ENCODE measurements around the gene SDK2.

Gene SDK2

GRCh38 chr17:73436954-73437353, 207.3 kb downstream of the SDK2 start:
- no peaks in the 10 kb centered on the region for H3K4me1 ChIP-seq (ENCODE audit: control insufficient read depth in 2 of 2, insufficient read depth in 2 of 2, low read length in 2 of 2)
- H3K4me3 ChIP-seq (ENCODE audit: low read length in 2 of 2), result no peak overlapping the region
- no peaks in the 10 kb centered on the region for H3K27me3 ChIP-seq (ENCODE audit: control insufficient read depth in 2 of 2, insufficient read depth in 2 of 2, low read length in 2 of 2)
- no peaks in the 10 kb centered on the region for H3K9me3 ChIP-seq (ENCODE audit: control insufficient read depth in 2 of 2, low read length in 2 of 2)
- H3K9ac ChIP-seq (ENCODE audit: low read depth in 1 of 2, low read length in 2 of 2), result no peak overlapping the region
- no peak overlapping the region for H3K27ac ChIP-seq (ENCODE audit: low read depth in 2 of 2, low read length in 2 of 2)
- H3K36me3 ChIP-seq (ENCODE audit: control insufficient read depth in 2 of 2, insufficient read depth in 2 of 2, low read length in 2 of 2), result no peaks in the 10 kb centered on the region

GRCh38 chr17:73435412-73435811, 208.8 kb downstream of the SDK2 start:
- no peak overlapping the region for H3K4me3 ChIP-seq (ENCODE audit: low read length in 2 of 2)
- no peak overlapping the region for H3K9ac ChIP-seq (ENCODE audit: low read depth in 1 of 2, low read length in 2 of 2)
- no peaks in the 10 kb centered on the region for H3K27me3 ChIP-seq (ENCODE audit: control insufficient read depth in 2 of 2, insufficient read depth in 2 of 2, low read length in 2 of 2)
- H3K36me3 ChIP-seq (ENCODE audit: control insufficient read depth in 2 of 2, insufficient read depth in 2 of 2, low read length in 2 of 2), result no peaks in the 10 kb centered on the region
- no peak overlapping the region for H3K27ac ChIP-seq (ENCODE audit: low read depth in 2 of 2, low read length in 2 of 2)
- peaks cover 0 to 3% of the 10 kb centered on the region in 2 donors for H3K4me1 ChIP-seq (ENCODE audit: control insufficient read depth in 2 of 2, insufficient read depth in 2 of 2, low read length in 2 of 2)
- no peaks in the 10 kb centered on the region for H3K9me3 ChIP-seq (ENCODE audit: control insufficient read depth in 2 of 2, low read length in 2 of 2)

- no peak overlapping the region for H3K4me3 ChIP-seq (ENCODE audit: low read length in 2 of 2)
- peaks cover 5 to 13% of the 10 kb centered on the region in 2 donors for H3K4me1 ChIP-seq (ENCODE audit: control insufficient read depth in 2 of 2, insufficient read depth in 2 of 2, low read length in 2 of 2)
- H3K27ac ChIP-seq (ENCODE audit: low read depth in 2 of 2, low read length in 2 of 2), result no peak overlapping the region
- H3K27me3 ChIP-seq (ENCODE audit: control insufficient read depth in 2 of 2, insufficient read depth in 2 of 2, low read length in 2 of 2), result no peaks in the 10 kb centered on the region
- H3K9me3 ChIP-seq (ENCODE audit: control insufficient read depth in 2 of 2, low read length in 2 of 2), result no peaks in the 10 kb centered on the region
- no peak overlapping the region for H3K9ac ChIP-seq (ENCODE audit: low read depth in 1 of 2, low read length in 2 of 2)
- H3K36me3 ChIP-seq (ENCODE audit: control insufficient read depth in 2 of 2, insufficient read depth in 2 of 2, low read length in 2 of 2), result no peaks in the 10 kb centered on the region
Measured at GRCh38 chr17:73434154-73434553, 210.1 kb downstream of the SDK2 start.

- Histone ChIP-seq H3K4me3 (ENCODE audit: low read length in 2 of 2) (no peak overlapping the region), H3K36me3 (ENCODE audit: control insufficient read depth in 2 of 2, insufficient read depth in 2 of 2, low read length in 2 of 2) (no peaks in the 10 kb centered on the region), H3K27ac (ENCODE audit: low read depth in 2 of 2, low read length in 2 of 2) (no peak overlapping the region), H3K27me3 (ENCODE audit: control insufficient read depth in 2 of 2, insufficient read depth in 2 of 2, low read length in 2 of 2) (no peaks in the 10 kb centered on the region), H3K9me3 (ENCODE audit: control insufficient read depth in 2 of 2, low read length in 2 of 2) (no peaks in the 10 kb centered on the region), H3K4me1 (ENCODE audit: control insufficient read depth in 2 of 2, insufficient read depth in 2 of 2, low read length in 2 of 2) (peaks cover 5 to 13% of the 10 kb centered on the region in 2 donors), H3K9ac (ENCODE audit: low read depth in 1 of 2, low read length in 2 of 2) (no peak overlapping the region)
Measured at GRCh38 chr17:73433501-73433900, 210.7 kb downstream of the SDK2 start.

GRCh38 chr17:73432624-73433190, 211.5 kb downstream of the SDK2 start:
- H3K9ac ChIP-seq (ENCODE audit: low read depth in 1 of 2, low read length in 2 of 2), result no peak overlapping the region
- H3K4me1 ChIP-seq (ENCODE audit: control insufficient read depth in 2 of 2, insufficient read depth in 2 of 2, low read length in 2 of 2), result peaks cover 5 to 13% of the 10 kb centered on the region in 2 donors
- no peak overlapping the region for H3K4me3 ChIP-seq (ENCODE audit: low read length in 2 of 2)
- H3K27ac ChIP-seq (ENCODE audit: low read depth in 2 of 2, low read length in 2 of 2), result no peak overlapping the region
- H3K9me3 ChIP-seq (ENCODE audit: control insufficient read depth in 2 of 2, low read length in 2 of 2), result no peaks in the 10 kb centered on the region
- no peaks in the 10 kb centered on the region for H3K27me3 ChIP-seq (ENCODE audit: control insufficient read depth in 2 of 2, insufficient read depth in 2 of 2, low read length in 2 of 2)
- H3K36me3 ChIP-seq (ENCODE audit: control insufficient read depth in 2 of 2, insufficient read depth in 2 of 2, low read length in 2 of 2), result no peaks in the 10 kb centered on the region

GRCh38 chr17:73431401-73432205, 212.6 kb downstream of the SDK2 start:
- H3K4me3 ChIP-seq (ENCODE audit: low read length in 2 of 2), result no peak overlapping the region
- no peaks in the 10 kb centered on the region for H3K36me3 ChIP-seq (ENCODE audit: control insufficient read depth in 2 of 2, insufficient read depth in 2 of 2, low read length in 2 of 2)
- H3K4me1 ChIP-seq (ENCODE audit: control insufficient read depth in 2 of 2, insufficient read depth in 2 of 2, low read length in 2 of 2), result peaks cover 5 to 13% of the 10 kb centered on the region in 2 donors
- H3K9ac ChIP-seq (ENCODE audit: low read depth in 1 of 2, low read length in 2 of 2), result no peak overlapping the region
- no peaks in the 10 kb centered on the region for H3K9me3 ChIP-seq (ENCODE audit: control insufficient read depth in 2 of 2, low read length in 2 of 2)
- H3K27ac ChIP-seq (ENCODE audit: low read depth in 2 of 2, low read length in 2 of 2), result no peak overlapping the region
- no peaks in the 10 kb centered on the region for H3K27me3 ChIP-seq (ENCODE audit: control insufficient read depth in 2 of 2, insufficient read depth in 2 of 2, low read length in 2 of 2)

- Histone ChIP-seq H3K9me3 (ENCODE audit: control insufficient read depth in 2 of 2, low read length in 2 of 2) (no peaks in the 10 kb centered on the region), H3K4me3 (ENCODE audit: low read length in 2 of 2) (no peak overlapping the region), H3K27me3 (ENCODE audit: control insufficient read depth in 2 of 2, insufficient read depth in 2 of 2, low read length in 2 of 2) (no peaks in the 10 kb centered on the region), H3K9ac (ENCODE audit: low read depth in 1 of 2, low read length in 2 of 2) (no peak overlapping the region), H3K27ac (ENCODE audit: low read depth in 2 of 2, low read length in 2 of 2) (no peak overlapping the region), H3K4me1 (ENCODE audit: control insufficient read depth in 2 of 2, insufficient read depth in 2 of 2, low read length in 2 of 2) (peaks cover 5 to 13% of the 10 kb centered on the region in 2 donors), H3K36me3 (ENCODE audit: control insufficient read depth in 2 of 2, insufficient read depth in 2 of 2, low read length in 2 of 2) (no peaks in the 10 kb centered on the region)
Measured at GRCh38 chr17:73430848-73431247, 213.4 kb downstream of the SDK2 start.

GRCh38 chr17:73430165-73430680, 214.0 kb downstream of the SDK2 start:
- H3K4me3 ChIP-seq (ENCODE audit: low read length in 2 of 2), result no peak overlapping the region
- H3K27me3 ChIP-seq (ENCODE audit: control insufficient read depth in 2 of 2, insufficient read depth in 2 of 2, low read length in 2 of 2), result no peaks in the 10 kb centered on the region
- peaks cover 5 to 13% of the 10 kb centered on the region in 2 donors for H3K4me1 ChIP-seq (ENCODE audit: control insufficient read depth in 2 of 2, insufficient read depth in 2 of 2, low read length in 2 of 2)
- no peak overlapping the region for H3K9ac ChIP-seq (ENCODE audit: low read depth in 1 of 2, low read length in 2 of 2)
- H3K9me3 ChIP-seq (ENCODE audit: control insufficient read depth in 2 of 2, low read length in 2 of 2), result no peaks in the 10 kb centered on the region
- H3K36me3 ChIP-seq (ENCODE audit: control insufficient read depth in 2 of 2, insufficient read depth in 2 of 2, low read length in 2 of 2), result no peaks in the 10 kb centered on the region
- no peak overlapping the region for H3K27ac ChIP-seq (ENCODE audit: low read depth in 2 of 2, low read length in 2 of 2)

GRCh38 chr17:73429440-73430164, 214.6 kb downstream of the SDK2 start:
- Histone ChIP-seq H3K36me3 (ENCODE audit: control insufficient read depth in 2 of 2, insufficient read depth in 2 of 2, low read length in 2 of 2) (no peaks in the 10 kb centered on the region), H3K4me1 (ENCODE audit: control insufficient read depth in 2 of 2, insufficient read depth in 2 of 2, low read length in 2 of 2) (peaks cover 5 to 13% of the 10 kb centered on the region in 2 donors), H3K9me3 (ENCODE audit: control insufficient read depth in 2 of 2, low read length in 2 of 2) (no peaks in the 10 kb centered on the region), H3K27ac (ENCODE audit: low read depth in 2 of 2, low read length in 2 of 2) (no peak overlapping the region), H3K27me3 (ENCODE audit: control insufficient read depth in 2 of 2, insufficient read depth in 2 of 2, low read length in 2 of 2) (no peaks in the 10 kb centered on the region), H3K9ac (ENCODE audit: low read depth in 1 of 2, low read length in 2 of 2) (no peak overlapping the region), H3K4me3 (ENCODE audit: low read length in 2 of 2) (no peak overlapping the region)

- no peak overlapping the region for H3K27ac ChIP-seq (ENCODE audit: low read depth in 2 of 2, low read length in 2 of 2)
- no peaks in the 10 kb centered on the region for H3K9me3 ChIP-seq (ENCODE audit: control insufficient read depth in 2 of 2, low read length in 2 of 2)
- H3K27me3 ChIP-seq (ENCODE audit: control insufficient read depth in 2 of 2, insufficient read depth in 2 of 2, low read length in 2 of 2), result no peaks in the 10 kb centered on the region
- H3K9ac ChIP-seq (ENCODE audit: low read depth in 1 of 2, low read length in 2 of 2), result no peak overlapping the region
- no peaks in the 10 kb centered on the region for H3K36me3 ChIP-seq (ENCODE audit: control insufficient read depth in 2 of 2, insufficient read depth in 2 of 2, low read length in 2 of 2)
- peaks cover 5 to 13% of the 10 kb centered on the region in 2 donors for H3K4me1 ChIP-seq (ENCODE audit: control insufficient read depth in 2 of 2, insufficient read depth in 2 of 2, low read length in 2 of 2)
- no peak overlapping the region for H3K4me3 ChIP-seq (ENCODE audit: low read length in 2 of 2)
Measured at GRCh38 chr17:73427198-73427597, 217.0 kb downstream of the SDK2 start.
